SK-N-SH (cell line): ENCODE measurements around the gene SKIC8. TPM values are rescaled to one million over a fixed set of nuclear protein-coding genes. Genes with fewer than 3 reads are reported as not detected.

Source experiments
- CTCF ChIA-PET: fragments of 300-600, 350-600 bp; formaldehyde crosslinking; extraction: SDS; loops from one replicate; lab custom pipeline; 2021; lab: Yijun Ruan, JAX
- POLR2A ChIA-PET: fragments of 350-600 bp; sonication (Branson Sonifier 250); formaldehyde crosslinking; extraction: SDS; loops from one replicate; lab custom pipeline; 2020; ENCODE audit warnings: antibody characterized with exemption, inconsistent platforms; lab: Yijun Ruan, JAX
- DNase-seq: peaks from one replicate; pipeline ENCODE4 v3.0.0; 2012
- H2AFZ ChIP-seq: fragments of 200-600 bp; sonication (generic); 2 replicates; pipeline ENCODE4 v1.8.1; 2016; ENCODE audit warnings: antibody characterized with exemption, mild to moderate bottlenecking, low read depth
- H3F3A ChIP-seq: fragments of 200-600 bp; sonication (generic); replicated peaks from 2 replicates; pipeline ENCODE3; 2016; ENCODE audit warnings: antibody characterized with exemption, mild to moderate bottlenecking; ENCODE audit not compliant: insufficient read depth
- H3K27ac ChIP-seq, 2 experiments: fragments of 200-500 bp in 1 of 2; fragments of 200-600 bp in 1 of 2; sonication (Bioruptor generic) in 1 of 2; sonication (generic), shearing (Covaris generic) in 1 of 2; 2 replicates each; pipeline versions ENCODE4 v1.5.1 to v1.6.1; 2014 to 2016; ENCODE audit warnings: low read depth in 2 of 2, inconsistent platforms in 1 of 2, low read length in 1 of 2, mild to moderate bottlenecking in 1 of 2, mixed read lengths in 1 of 2
- H3K27me3 ChIP-seq: fragments of 200-600 bp; sonication (generic), shearing (Covaris generic); 2 replicates; pipeline ENCODE4 v1.6.1; 2016; ENCODE audit warnings: mixed run types; ENCODE audit not compliant: insufficient read depth
- H3K36me3 ChIP-seq, 2 experiments: fragments of 200-500 bp in 1 of 2; fragments of 200-600 bp in 1 of 2; sonication (Bioruptor generic) in 1 of 2; sonication (generic) in 1 of 2; replicated peaks in 1 of 2; 2 replicates each; pipeline versions ENCODE3 to v1.5.1; 2014 to 2016; ENCODE audit warnings: low read length in 1 of 2, mild to moderate bottlenecking in 1 of 2; ENCODE audit not compliant: insufficient read depth in 2 of 2, control insufficient read depth in 1 of 2
- H3K4me1 ChIP-seq, 2 experiments: fragments of 200-500 bp in 1 of 2; fragments of 200-600 bp in 1 of 2; sonication (Bioruptor generic) in 1 of 2; sonication (generic), shearing (Covaris generic) in 1 of 2; 2 replicates each; pipeline versions ENCODE4 v1.5.1 to v1.6.1; 2014 to 2016; ENCODE audit warnings: low read depth in 1 of 2, low read length in 1 of 2, mixed run types in 1 of 2; ENCODE audit not compliant: insufficient read depth in 2 of 2, control insufficient read depth in 1 of 2
- H3K4me2 ChIP-seq: fragments of 200-600 bp; sonication (generic), shearing (Covaris generic); 2 replicates; pipeline ENCODE4 v1.6.1; 2017; ENCODE audit warnings: mixed run types
- H3K4me3 ChIP-seq, 2 experiments: fragments of 200-500 bp in 1 of 2; fragments of 200-600 bp in 1 of 2; sonication (Bioruptor generic) in 1 of 2; sonication (generic), shearing (Covaris generic) in 1 of 2; 2 replicates each; pipeline versions ENCODE4 v1.5.1 to v1.8.1; 2014 to 2016; ENCODE audit warnings: low read depth in 2 of 2, inconsistent platforms in 1 of 2, low read length in 1 of 2, mild to moderate bottlenecking in 1 of 2, mixed read lengths in 1 of 2, moderate library complexity in 1 of 2
- H3K79me2 ChIP-seq: fragments of 200-600 bp; sonication (generic); 2 replicates; pipeline ENCODE4 v1.8.1; 2017; ENCODE audit warnings: mild to moderate bottlenecking; ENCODE audit not compliant: insufficient read depth
- H3K9ac ChIP-seq: fragments of 200-600 bp; sonication (generic); 2 replicates; pipeline ENCODE4 v1.6.1; 2017; ENCODE audit warnings: mixed run types
- H3K9me2 ChIP-seq: fragments of 200-600 bp; sonication (generic); 2 replicates; pipeline ENCODE4 v1.6.1; 2017; ENCODE audit warnings: mixed run types
- H3K9me3 ChIP-seq: fragments of 200-600 bp; sonication (generic); 2 replicates; pipeline ENCODE4 v1.6.1; 2017; ENCODE audit warnings: mixed run types, mild to moderate bottlenecking, moderate library complexity
- H4K20me1 ChIP-seq: fragments of 200-600 bp; sonication (generic); 2 replicates; pipeline ENCODE4 v1.6.1; 2017; ENCODE audit warnings: mild to moderate bottlenecking, mixed run types; ENCODE audit not compliant: insufficient read depth
- EZH2phosphoT487 ChIP-seq: fragments of 200-600 bp; sonication (generic); IDR thresholded peaks from 2 replicates; pipeline ENCODE4 v1.6.1; 2017; ENCODE audit warnings: low read depth, mixed run types, mild to moderate bottlenecking, antibody characterized with exemption, moderate library complexity, borderline replicate concordance
- FOXJ3 ChIP-seq: sonication (generic); formaldehyde crosslinking; IDR thresholded peaks from 2 replicates; pipeline ENCODE4 v1.5.1; 2020; ENCODE audit warnings: mild to moderate bottlenecking, missing genetic modification reagents
- FOXM1 ChIP-seq: IDR thresholded peaks from 2 replicates; pipeline ENCODE4 v1.4.0; 2012; ENCODE audit warnings: low read depth, mild to moderate bottlenecking
- MAX ChIP-seq: IDR thresholded peaks from 2 replicates; pipeline ENCODE4 v1.4.0; 2012; ENCODE audit warnings: low read depth
- MEF2A ChIP-seq: IDR thresholded peaks from 2 replicates; pipeline ENCODE4 v1.4.0; 2012; ENCODE audit warnings: low read depth, borderline replicate concordance
- MXI1 ChIP-seq: IDR thresholded peaks from 2 replicates; pipeline ENCODE4 v1.6.1; 2012; ENCODE audit warnings: mild to moderate bottlenecking, low read depth, low read length, improper control_type of control experiment
- POLR2AphosphoS5 ChIP-seq: IDR thresholded peaks from 2 replicates; pipeline ENCODE4 v1.6.1; 2012; ENCODE audit warnings: low read depth, low read length
- SIN3A ChIP-seq: IDR thresholded peaks from 2 replicates; pipeline ENCODE4 v1.6.1; 2012; ENCODE audit warnings: low read depth, mild to moderate bottlenecking, low read length, moderate library complexity, borderline replicate concordance
- TCF12 ChIP-seq: IDR thresholded peaks from 2 replicates; pipeline ENCODE4 v1.4.0; 2012
- USF1 ChIP-seq: IDR thresholded peaks from 2 replicates; pipeline ENCODE4 v1.4.0; 2012; ENCODE audit warnings: low read depth, borderline replicate concordance
- YY1 ChIP-seq: IDR thresholded peaks from 2 replicates; pipeline ENCODE4 v1.4.0; 2012; ENCODE audit warnings: low read depth, mild to moderate bottlenecking
- WGBS: methylation state at CpG from one replicate; pipeline ENCODE4 v1.1.6; 2017; ENCODE audit warnings: low lambda C conversion rate; 5-methylcytosine and 5-hydroxymethylcytosine counted together
- polyA plus RNA-seq, 3 experiments: library from polyadenylated mRNA; depleted of rRNA; stranded (reverse); fragments of >200 nt; gene quantifications; 2 replicates each; pipeline ENCODE4 v1.2.3, GENCODE V29; 2012
- TF ChIP-seq, protein P1 (sequence below): IDR thresholded peaks from 2 replicates; pipeline ENCODE4; 2012
- TF ChIP-seq, protein P2 (sequence below): IDR thresholded peaks from 2 replicates; pipeline ENCODE4 v1.6.1; 2012; ENCODE audit warnings: mild to moderate bottlenecking, low read depth, low read length, moderate library complexity

The SKIC8 gene
- polyA plus RNA-seq, 1 of the 3 experiments (the other 2 are of a cell fraction) = 78.8 TPM

GRCh38 chr15:78312957-78313356 lies 13.5 kb upstream of the SKIC8 start:
- Histone ChIP-seq H4K20me1 (no peaks in the 10 kb centered on the region), H3K4me2 (no peak overlapping the region), H3K4me3 (no peak overlapping the region), H3K36me3 (no peaks in the 10 kb centered on the region), H3K4me1 (peaks cover 0 to 23% of the 10 kb centered on the region in 2 experiments; a peak in 1 of 4 replicates), H3K79me2 (no peaks in the 10 kb centered on the region), H3K9me2 (no peaks in the 10 kb centered on the region), H3K9ac (no peak overlapping the region), H3K27ac (no peak overlapping the region), H3K27me3 (no peaks in the 10 kb centered on the region), H2AFZ (no peak overlapping the region), H3K9me3 (no peaks in the 10 kb centered on the region), H3F3A (no peaks in the 10 kb centered on the region)
- no peak for TF ChIP-seq SIN3A
- TF ChIP-seq EZH2phosphoT487 = no peak
- TF ChIP-seq YY1 = no peak
- no peak for TF ChIP-seq MEF2A
- TF ChIP-seq MXI1 = no peak
- TF ChIP-seq MAX = no peak
- TF ChIP-seq FOXJ3 (CRISPR knock-in tag) = no peak
- TF ChIP-seq, protein P1, sequence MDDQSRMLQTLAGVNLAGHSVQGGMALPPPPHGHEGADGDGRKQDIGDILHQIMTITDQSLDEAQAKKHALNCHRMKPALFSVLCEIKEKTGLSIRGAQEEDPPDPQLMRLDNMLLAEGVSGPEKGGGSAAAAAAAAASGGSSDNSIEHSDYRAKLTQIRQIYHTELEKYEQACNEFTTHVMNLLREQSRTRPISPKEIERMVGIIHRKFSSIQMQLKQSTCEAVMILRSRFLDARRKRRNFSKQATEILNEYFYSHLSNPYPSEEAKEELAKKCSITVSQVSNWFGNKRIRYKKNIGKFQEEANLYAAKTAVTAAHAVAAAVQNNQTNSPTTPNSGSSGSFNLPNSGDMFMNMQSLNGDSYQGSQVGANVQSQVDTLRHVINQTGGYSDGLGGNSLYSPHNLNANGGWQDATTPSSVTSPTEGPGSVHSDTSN = no peak
- TF ChIP-seq FOXM1 = no peak
- no peak for TF ChIP-seq USF1
- no peak for TF ChIP-seq TCF12
- no peak for TF ChIP-seq POLR2AphosphoS5
- TF ChIP-seq, protein P2, sequence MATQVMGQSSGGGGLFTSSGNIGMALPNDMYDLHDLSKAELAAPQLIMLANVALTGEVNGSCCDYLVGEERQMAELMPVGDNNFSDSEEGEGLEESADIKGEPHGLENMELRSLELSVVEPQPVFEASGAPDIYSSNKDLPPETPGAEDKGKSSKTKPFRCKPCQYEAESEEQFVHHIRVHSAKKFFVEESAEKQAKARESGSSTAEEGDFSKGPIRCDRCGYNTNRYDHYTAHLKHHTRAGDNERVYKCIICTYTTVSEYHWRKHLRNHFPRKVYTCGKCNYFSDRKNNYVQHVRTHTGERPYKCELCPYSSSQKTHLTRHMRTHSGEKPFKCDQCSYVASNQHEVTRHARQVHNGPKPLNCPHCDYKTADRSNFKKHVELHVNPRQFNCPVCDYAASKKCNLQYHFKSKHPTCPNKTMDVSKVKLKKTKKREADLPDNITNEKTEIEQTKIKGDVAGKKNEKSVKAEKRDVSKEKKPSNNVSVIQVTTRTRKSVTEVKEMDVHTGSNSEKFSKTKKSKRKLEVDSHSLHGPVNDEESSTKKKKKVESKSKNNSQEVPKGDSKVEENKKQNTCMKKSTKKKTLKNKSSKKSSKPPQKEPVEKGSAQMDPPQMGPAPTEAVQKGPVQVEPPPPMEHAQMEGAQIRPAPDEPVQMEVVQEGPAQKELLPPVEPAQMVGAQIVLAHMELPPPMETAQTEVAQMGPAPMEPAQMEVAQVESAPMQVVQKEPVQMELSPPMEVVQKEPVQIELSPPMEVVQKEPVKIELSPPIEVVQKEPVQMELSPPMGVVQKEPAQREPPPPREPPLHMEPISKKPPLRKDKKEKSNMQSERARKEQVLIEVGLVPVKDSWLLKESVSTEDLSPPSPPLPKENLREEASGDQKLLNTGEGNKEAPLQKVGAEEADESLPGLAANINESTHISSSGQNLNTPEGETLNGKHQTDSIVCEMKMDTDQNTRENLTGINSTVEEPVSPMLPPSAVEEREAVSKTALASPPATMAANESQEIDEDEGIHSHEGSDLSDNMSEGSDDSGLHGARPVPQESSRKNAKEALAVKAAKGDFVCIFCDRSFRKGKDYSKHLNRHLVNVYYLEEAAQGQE = no peak
- WGBS = 68% methylated on average over 4 of the region's 5 CpGs
- no peak for DNase-seq
- POLR2A ChIA-PET = no interaction called here
- CTCF ChIA-PET = interaction anchor here (0.7 to 31.8 kb wide), 9 partner anchors 20 to 438 kb away, joined by 3 to 772 read pairs (median 4); partner anchors contain the start of gene IREB2
